ENCODE data around the gene GRID2. TPM values are rescaled to one million over a fixed set of nuclear protein-coding genes. Genes with fewer than 3 reads are reported as not detected.

GRID2 gene
- total and polyA plus RNA-seq, 9 of the 15 experiments (the other 6 are each of a cell fraction or from before 2014, with no cell fraction given) = 0.04 TPM; not detected in 7

GRCh38 chr4:93216646-93217045, 912.9 kb downstream of the GRID2 start (continued):
- TF ChIP-seq E2F1 (CRISPR knock-in tag; IDR thresholded peaks at IDR 0.05) (no peak), ZNF436 (CRISPR knock-in tag; IDR thresholded peaks at IDR 0.05) (no peak), ZNF197 (CRISPR knock-in tag; IDR thresholded peaks at IDR 0.05; ENCODE audit: low read depth) (no peak), NFRKB (IDR thresholded peaks at IDR 0.05; ENCODE audit: low read depth) (no peak)

GRCh38 chr4:93217431-93217830, 913.7 kb downstream of the GRID2 start:
- POLR2A ChIA-PET = no interaction called here
- no peaks in the 10 kb centered on the region for H3K4me1 ChIP-seq (replicated peaks in 1 of 2; ENCODE audit: control insufficient read depth in 2 of 2, insufficient read depth in 2 of 2, low read length in 2 of 2)
- H3K36me3 ChIP-seq (ENCODE audit: control insufficient read depth, insufficient read depth, low read length) = no peaks in the 10 kb centered on the region
- intact Hi-C loops (cut with micrococcal nuclease) (no loop called here), in situ Hi-C loops (cut with MboI) (no loop called here)
- no peak overlapping the region for H3K27ac ChIP-seq (ENCODE audit: extremely low read depth, low read depth, low read length)
- H2AFZ ChIP-seq (ENCODE audit: low read depth, low read length) = no peak overlapping the region
- H3K9ac ChIP-seq (ENCODE audit: insufficient read depth in 1 of 2, low read depth in 2 of 2, low read length in 2 of 2) = no peak overlapping the region
- no peaks in the 10 kb centered on the region for H3K27me3 ChIP-seq (ENCODE audit: control insufficient read depth in 2 of 2, insufficient read depth in 2 of 2, low read length in 2 of 2)
- CTCF ChIA-PET (ENCODE audit: low intra/inter-chr PET ratio) = no interaction called here
- WGBS (ENCODE audit: insufficient coverage, low coverage, missing lambda C conversion rate) = 0% methylated on average over 2 of the region's 2 CpGs
- no peaks in the 10 kb centered on the region for H3K79me2 ChIP-seq (ENCODE audit: control insufficient read depth, insufficient read depth, low read length)
- no peaks in the 10 kb centered on the region for H4K20me1 ChIP-seq (replicated peaks; ENCODE audit: control insufficient read depth, insufficient read depth, low read length)
- H3K9me3 ChIP-seq (replicated peaks; ENCODE audit: control insufficient read depth, insufficient read depth, low read depth, low read length) = no peaks in the 10 kb centered on the region
- H3K4me2 ChIP-seq (ENCODE audit: insufficient read depth, low read length) = no peak overlapping the region
- ATAC-seq (no peak), FAIRE-seq (no peak), DNase-seq (ENCODE audit: extremely low read depth in 1 of 4, low spot score in 3 of 4) (no peak)
- TF ChIP-seq ZNF586 (CRISPR knock-in tag; conservative IDR thresholded peaks at IDR 0.05) = no peak
- TF ChIP-seq NELFE (IDR thresholded peaks at IDR 0.05; ENCODE audit: insufficient read depth, insufficient read length) = no peak
- no peak for TF ChIP-seq NCOA4 (IDR thresholded peaks at IDR 0.05; ENCODE audit: partially characterized antibody)
- no peak for TF ChIP-seq L3MBTL2 (IDR thresholded peaks at IDR 0.05)
- no peak for TF ChIP-seq RBM15 (IDR thresholded peaks at IDR 0.05; ENCODE audit: insufficient read depth, low read length)
- no peak for TF ChIP-seq ZNF324 (CRISPR knock-in tag; IDR thresholded peaks at IDR 0.05)
- no peak for TF ChIP-seq ZKSCAN1 (IDR thresholded peaks at IDR 0.05; ENCODE audit: low read depth, low read length)
- no peak for TF ChIP-seq TCF3 (CRISPR knock-in tag; IDR thresholded peaks at IDR 0.05)
- no peak overlapping the region for H3K4me3 ChIP-seq
- no TSS peak for BruUV-seq (replicated peaks)
- no peaks in the 10 kb centered on the region for H3K9me1 ChIP-seq (ENCODE audit: control insufficient read depth, insufficient read depth, low read length)
